ENCODE results near the gene GPATCH8. TPM values are rescaled to one million over a fixed set of nuclear protein-coding genes. Genes with fewer than 3 reads are reported as not detected.

Gene GPATCH8
- total RNA-seq, 2 experiments from 2014 or later, result 46.1 to 51.6 TPM

DNA sequence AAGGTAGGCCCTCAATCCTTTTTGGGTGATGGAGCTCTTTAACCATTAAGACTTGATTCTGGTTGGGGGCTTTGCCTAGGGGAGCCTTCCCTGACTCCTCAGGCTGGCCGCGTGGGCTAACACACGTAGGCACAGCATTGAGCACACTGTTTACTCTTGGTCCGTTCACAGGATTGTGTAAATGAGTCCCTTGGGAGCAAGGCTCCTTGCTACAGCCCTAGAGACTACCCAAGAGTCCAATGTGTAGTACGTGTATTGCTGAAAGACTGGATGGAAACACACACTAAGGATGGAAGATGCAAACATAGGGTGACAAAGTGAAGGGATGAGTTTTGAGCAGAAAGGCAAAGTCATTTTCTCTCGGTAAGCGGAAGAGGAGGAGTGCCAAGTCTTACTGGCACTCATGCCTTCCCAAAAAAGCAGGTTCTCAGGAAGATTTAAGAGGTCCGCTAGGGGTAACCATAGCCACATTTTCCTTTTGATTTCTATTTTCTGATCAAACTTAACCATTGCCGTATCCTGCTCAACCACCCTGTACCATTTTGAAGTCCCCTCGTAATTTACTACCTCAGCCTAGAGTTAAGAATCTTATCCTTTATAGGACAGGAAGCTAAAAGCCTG, 112.8 kb downstream of the GPATCH8 start:
- ATAC-seq (no peak), DNase-seq (no peak)
- peaks cover 25% of the 10 kb centered on the region for H3K4me1 Mint-ChIP-seq
- CTCF ChIA-PET, result interaction anchor here (1.0 kb wide), 1 partner anchor 27 kb away, joined by 4 read pairs; the partner anchor contains the start of gene FAM171A2
- peaks cover 7% of the 10 kb centered on the region for H3K27me3 Mint-ChIP-seq
- H3K4me3 Mint-ChIP-seq, result no peak overlapping the region
- H3K36me3 Mint-ChIP-seq, result no peaks in the 10 kb centered on the region
- no peak overlapping the region for H3K27ac Mint-ChIP-seq
- no peaks in the 10 kb centered on the region for H3K9me3 Mint-ChIP-seq (ENCODE audit: low read depth)

DNA sequence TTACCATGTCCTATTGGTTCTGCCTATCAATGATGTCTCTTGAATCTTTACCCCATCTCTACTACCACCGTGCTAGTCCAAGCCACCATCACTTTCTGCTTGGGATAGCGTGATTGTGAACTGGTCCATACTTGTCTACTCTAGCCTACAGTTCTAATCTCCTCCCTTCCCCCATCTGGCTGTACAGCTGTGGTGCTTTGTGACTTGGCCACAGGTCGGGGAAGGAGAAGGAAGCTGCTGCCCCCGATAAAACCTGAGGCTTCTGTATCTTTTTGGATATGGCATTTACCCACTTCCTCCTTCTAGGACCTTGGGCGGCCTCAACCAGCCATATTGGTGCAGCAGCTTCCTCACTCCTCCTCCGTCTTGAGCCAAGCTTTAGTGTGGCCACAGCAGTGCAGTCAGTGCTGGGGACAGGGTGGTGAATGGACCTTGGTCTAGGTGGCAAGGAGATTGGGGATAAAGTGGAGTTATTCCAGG, 113.4 kb downstream of the GPATCH8 start:
- DNase-seq (no peak), ATAC-seq (no peak)
- Mint-ChIP-seq H3K27me3 (peaks cover 11% of the 10 kb centered on the region), H3K4me3 (no peak overlapping the region), H3K9me3 (ENCODE audit: low read depth) (no peaks in the 10 kb centered on the region), H3K4me1 (peaks cover 27% of the 10 kb centered on the region), H3K36me3 (no peaks in the 10 kb centered on the region), H3K27ac (no peak overlapping the region)
- CTCF ChIA-PET, result interaction anchor here (1.0 kb wide), 1 partner anchor 26 kb away, joined by 4 read pairs; the partner anchor contains the start of gene FAM171A2

DNA sequence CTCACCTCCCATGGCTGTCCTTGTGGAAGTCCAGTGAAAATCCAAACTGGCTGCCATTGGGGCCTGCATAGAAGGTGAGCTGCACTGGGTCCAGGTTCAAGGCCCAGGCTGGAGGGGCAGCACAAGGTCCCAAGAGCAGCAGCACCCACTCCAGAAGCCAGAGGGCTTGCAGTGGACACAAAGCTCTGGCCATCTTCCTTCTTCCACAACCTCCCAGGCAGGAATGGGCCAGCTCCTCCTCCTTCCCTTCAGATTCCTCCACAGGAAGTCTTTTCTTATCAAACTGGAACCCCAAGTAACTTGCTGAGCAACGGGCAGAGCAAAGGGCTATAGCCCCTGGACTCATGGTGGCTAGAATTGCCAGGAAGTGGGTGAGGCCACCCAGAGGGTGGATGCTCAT, 113.9 kb downstream of the GPATCH8 start, which contains the start of gene ITGA2B:
Gene ITGA2B, minus strand, starts transcription at position 369 of the 400 bp plus-strand sequence. Its CDS starts 176 bp downstream, at position 193.
- H3K36me3 Mint-ChIP-seq, result no peaks in the 10 kb centered on the region
- H3K9me3 Mint-ChIP-seq (ENCODE audit: low read depth), result no peaks in the 10 kb centered on the region
- CTCF ChIA-PET, result no interaction called here
- no peak within 1 kb of the TSS for H3K27ac Mint-ChIP-seq
- H3K4me1 Mint-ChIP-seq, result peaks cover 27% of the 10 kb centered on the region
- H3K27me3 Mint-ChIP-seq, result peaks cover 15% of the 10 kb centered on the region
- H3K4me3 Mint-ChIP-seq, result no peak within 1 kb of the TSS
- ATAC-seq, result no peak
- DNase-seq, result no peak

- DNase-seq (no peak), ATAC-seq (no peak)
- CTCF ChIA-PET, result interaction anchor here (0.9 to 1.3 kb wide), 2 partner anchors 13 to 148 kb away, joined by 3 read pairs; no protein-coding TSS in a partner anchor
- H3K27ac Mint-ChIP-seq, result no peak overlapping the region
- peaks cover 20% of the 10 kb centered on the region for H3K4me1 Mint-ChIP-seq
- peaks cover 28% of the 10 kb centered on the region for H3K27me3 Mint-ChIP-seq
- no peaks in the 10 kb centered on the region for H3K9me3 Mint-ChIP-seq (ENCODE audit: low read depth)
- H3K4me3 Mint-ChIP-seq, result no peak overlapping the region
- H3K36me3 Mint-ChIP-seq, result no peaks in the 10 kb centered on the region
Observed at GRCh38 chr17:44387804-44388203, 115.4 kb downstream of the GPATCH8 start.

DNA sequence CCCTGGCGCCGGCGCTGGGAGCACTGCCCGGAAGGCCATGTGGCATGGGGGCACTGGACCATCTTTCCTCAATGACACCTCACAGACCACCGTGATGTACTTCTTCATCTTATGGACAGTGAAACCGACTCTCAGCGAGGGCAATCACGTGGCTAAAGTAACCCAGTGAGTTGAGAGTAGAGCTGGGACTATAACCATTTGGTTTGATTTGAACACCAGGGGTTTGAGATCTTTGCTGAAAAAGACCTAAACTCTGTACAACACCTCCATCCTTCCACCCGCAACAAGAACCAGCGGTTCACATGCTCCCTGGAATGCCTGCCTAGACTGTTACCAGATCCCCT, 117.1 kb downstream of the GPATCH8 start:
- peaks cover 20% of the 10 kb centered on the region for H3K4me1 Mint-ChIP-seq
- H3K36me3 Mint-ChIP-seq, result no peaks in the 10 kb centered on the region
- CTCF ChIA-PET, result interaction anchor here (1.2 to 1.9 kb wide), 4 partner anchors 8 to 182 kb away, joined by 3 to 7 read pairs (median 4); partner anchors contain the start of gene FAM171A2
- H3K27ac Mint-ChIP-seq, result peak overlapping the region; percentile 11
- peak overlapping the region; percentile 65 for H3K4me3 Mint-ChIP-seq
- no peaks in the 10 kb centered on the region for H3K9me3 Mint-ChIP-seq (ENCODE audit: low read depth)
- H3K27me3 Mint-ChIP-seq, result peaks cover 36% of the 10 kb centered on the region
- DNase-seq (no peak), ATAC-seq (no peak)

DNA sequence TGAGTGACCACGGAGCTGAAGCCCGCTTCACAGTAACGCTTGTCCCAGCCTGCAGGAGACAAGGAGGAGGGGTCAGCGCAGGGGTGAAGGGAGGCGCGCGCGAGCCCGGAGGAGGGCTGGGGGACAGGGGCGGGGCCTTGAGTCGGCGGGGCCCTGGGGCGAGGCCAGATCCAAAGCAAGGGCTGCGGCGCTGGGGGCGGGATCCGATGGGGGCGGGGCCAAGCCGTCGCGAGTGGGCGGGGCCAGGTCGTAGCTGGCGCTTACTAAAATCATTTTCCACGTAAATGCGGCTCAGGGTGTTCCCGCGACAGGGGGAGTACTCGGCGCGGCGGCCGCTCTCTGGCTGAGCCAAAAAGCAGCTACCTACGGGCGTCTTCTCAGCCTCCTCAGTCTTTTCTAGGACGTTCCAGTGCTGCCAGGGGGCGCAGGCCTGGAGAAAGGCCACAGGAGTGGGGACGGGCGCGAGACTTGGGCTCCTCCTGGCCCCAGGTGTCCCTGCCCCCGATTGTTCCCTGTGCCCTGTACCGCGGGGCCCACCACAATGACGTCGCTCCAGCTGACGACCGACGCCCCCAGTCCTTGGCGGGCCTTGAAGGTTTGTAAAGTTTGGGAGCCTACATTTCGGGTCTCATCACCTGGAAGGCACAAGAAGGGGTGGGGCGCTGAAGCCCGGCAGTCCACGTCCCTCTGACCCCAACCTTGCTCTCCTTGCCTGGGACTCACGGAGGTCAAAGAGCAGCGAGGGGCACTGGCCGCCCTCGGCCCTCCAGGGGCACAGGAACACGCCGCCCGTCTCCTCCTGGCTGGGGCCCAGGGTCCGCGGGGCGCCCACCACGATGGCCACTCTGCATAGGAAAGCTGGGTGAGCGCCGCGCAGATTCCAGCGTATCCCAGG, 117.7 kb downstream of the GPATCH8 start:
- H3K27me3 Mint-ChIP-seq, result peaks cover 36% of the 10 kb centered on the region

DNA sequence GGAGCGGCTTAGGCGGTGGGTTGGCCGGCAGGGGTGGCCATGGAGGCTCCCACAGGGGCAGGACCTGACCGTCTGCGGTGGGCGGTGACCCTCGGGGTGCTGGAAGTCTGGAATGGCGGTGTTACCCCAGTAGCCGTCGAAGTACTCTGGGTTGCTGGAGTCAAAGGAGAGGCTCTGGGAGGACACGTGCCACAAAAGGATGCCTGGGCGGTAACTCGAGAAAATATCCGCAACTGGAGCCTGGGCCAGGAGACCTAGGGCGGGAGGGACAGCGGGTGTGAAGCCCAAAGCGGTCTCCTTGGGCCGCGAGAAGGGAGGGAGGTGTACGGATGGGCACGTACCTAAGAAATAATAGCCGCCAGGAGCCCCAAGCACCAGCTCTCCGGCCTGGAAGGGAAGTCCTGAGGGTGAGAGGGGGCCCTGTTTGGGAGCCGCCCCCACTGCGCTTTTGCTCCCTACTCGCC, 118.4 kb downstream of the GPATCH8 start:
- no peak for DNase-seq
- Mint-ChIP-seq H3K27me3 (peaks cover 36% of the 10 kb centered on the region), H3K9me3 (ENCODE audit: low read depth) (no peaks in the 10 kb centered on the region), H3K27ac (no peak overlapping the region), H3K4me3 (peak overlapping the region; percentile 65), H3K36me3 (no peaks in the 10 kb centered on the region), H3K4me1 (peaks cover 15% of the 10 kb centered on the region)
- CTCF ChIA-PET, result interaction anchor here (1.0 to 1.9 kb wide), 6 partner anchors 15 to 138 kb away, joined by 3 to 7 read pairs (median 4); partner anchors contain the start of gene FAM171A2
- no peak for ATAC-seq

More for the DNA sequence above, 117.7 kb downstream of the GPATCH8 start:
- DNase-seq (peak; percentile 86), ATAC-seq (peak; percentile 94)
- H3K9me3 Mint-ChIP-seq (ENCODE audit: low read depth), result no peaks in the 10 kb centered on the region
- no peak overlapping the region for H3K27ac Mint-ChIP-seq
- CTCF ChIA-PET, result interaction anchor here (1.0 to 1.9 kb wide), 9 partner anchors 9 to 182 kb away, joined by 3 to 7 read pairs (median 3); partner anchors contain the start of gene FAM171A2
- H3K4me1 Mint-ChIP-seq, result peaks cover 20% of the 10 kb centered on the region
- peak overlapping the region; percentile 65 for H3K4me3 Mint-ChIP-seq
- H3K36me3 Mint-ChIP-seq, result no peaks in the 10 kb centered on the region

GRCh38 chr17:44384281-44384822, 118.9 kb downstream of the GPATCH8 start:
- CTCF ChIA-PET, result interaction anchor here (1.9 kb wide), 1 partner anchor 21 kb away, joined by 7 read pairs; the partner anchor contains the start of gene FAM171A2
- no peaks in the 10 kb centered on the region for H3K9me3 Mint-ChIP-seq (ENCODE audit: low read depth)
- ATAC-seq, result no peak
- no peak overlapping the region for H3K27ac Mint-ChIP-seq
- H3K4me3 Mint-ChIP-seq, result no peak overlapping the region
- H3K4me1 Mint-ChIP-seq, result peaks cover 10% of the 10 kb centered on the region
- H3K36me3 Mint-ChIP-seq, result no peaks in the 10 kb centered on the region
- no peak for DNase-seq
- peaks cover 36% of the 10 kb centered on the region for H3K27me3 Mint-ChIP-seq

GRCh38 chr17:44383861-44384260, 119.3 kb downstream of the GPATCH8 start:
- Mint-ChIP-seq H3K36me3 (no peaks in the 10 kb centered on the region), H3K9me3 (ENCODE audit: low read depth) (no peaks in the 10 kb centered on the region), H3K27ac (no peak overlapping the region), H3K27me3 (peaks cover 36% of the 10 kb centered on the region), H3K4me3 (no peak overlapping the region), H3K4me1 (peaks cover 8% of the 10 kb centered on the region)
- ATAC-seq (no peak), DNase-seq (no peak)
- CTCF ChIA-PET, result no interaction called here

DNA sequence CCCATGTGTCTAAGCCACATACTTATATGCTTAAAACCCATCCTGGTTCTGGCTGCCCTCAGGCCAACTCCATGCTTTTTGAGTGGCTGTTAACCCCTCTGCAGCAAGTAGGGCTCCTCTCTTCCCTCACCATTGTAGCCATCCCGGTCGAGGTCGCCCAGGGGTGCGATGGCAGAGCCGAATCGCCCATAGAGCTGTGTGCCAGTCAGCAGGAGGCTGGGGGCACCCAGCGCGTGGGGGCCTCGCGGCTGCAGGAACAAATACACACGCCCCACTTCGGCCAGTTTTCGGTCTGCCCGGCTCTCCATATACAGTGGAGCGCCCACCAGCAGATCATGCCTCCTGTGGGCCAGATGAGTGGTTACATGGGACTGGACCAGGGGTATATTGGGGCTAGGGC, 119.8 kb downstream of the GPATCH8 start:
- peaks cover 36% of the 10 kb centered on the region for H3K27me3 Mint-ChIP-seq
- H3K4me3 Mint-ChIP-seq, result no peak overlapping the region
- no peaks in the 10 kb centered on the region for H3K36me3 Mint-ChIP-seq
- no peaks in the 10 kb centered on the region for H3K9me3 Mint-ChIP-seq (ENCODE audit: low read depth)
- DNase-seq (no peak), ATAC-seq (no peak)
- CTCF ChIA-PET, result interaction anchor here (1.0 kb wide), 1 partner anchor 29 kb away, joined by 4 read pairs; no protein-coding TSS in a partner anchor
- no peak overlapping the region for H3K27ac Mint-ChIP-seq
- H3K4me1 Mint-ChIP-seq, result peaks cover 8% of the 10 kb centered on the region

DNA sequence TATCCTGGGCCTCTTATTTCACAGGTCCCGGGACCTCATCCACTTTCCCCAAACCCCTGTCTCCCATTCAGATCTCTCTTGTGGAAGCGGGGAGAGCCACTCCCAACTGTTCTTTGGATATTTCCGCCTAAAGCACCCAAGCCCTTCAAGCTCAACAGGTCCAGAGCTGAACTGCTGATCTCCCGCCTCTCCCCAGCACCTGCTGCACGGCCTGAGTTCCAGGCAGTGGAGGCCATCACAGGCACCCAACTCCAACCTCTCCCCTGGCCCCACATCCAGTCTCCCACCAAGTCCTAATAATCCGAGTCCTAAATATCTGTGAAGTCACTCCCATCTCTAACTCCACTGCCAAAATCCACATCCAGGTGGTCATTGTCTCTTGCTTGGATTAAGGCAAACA, 120.3 kb downstream of the GPATCH8 start:
- H3K4me1 Mint-ChIP-seq, result peaks cover 8% of the 10 kb centered on the region
- no peak for ATAC-seq
- H3K9me3 Mint-ChIP-seq (ENCODE audit: low read depth), result no peaks in the 10 kb centered on the region
- CTCF ChIA-PET, result interaction anchor here (0.7 to 1.0 kb wide), 2 partner anchors 29 to 41 kb away, joined by 3 to 4 read pairs; no protein-coding TSS in a partner anchor
- H3K4me3 Mint-ChIP-seq, result no peak overlapping the region
- H3K27me3 Mint-ChIP-seq, result peaks cover 36% of the 10 kb centered on the region
- no peaks in the 10 kb centered on the region for H3K36me3 Mint-ChIP-seq
- H3K27ac Mint-ChIP-seq, result no peak overlapping the region
- DNase-seq, result no peak

- Mint-ChIP-seq H3K27ac (no peak overlapping the region), H3K9me3 (ENCODE audit: low read depth) (no peaks in the 10 kb centered on the region), H3K27me3 (peaks cover 36% of the 10 kb centered on the region), H3K4me1 (peaks cover 8% of the 10 kb centered on the region), H3K4me3 (no peak overlapping the region), H3K36me3 (no peaks in the 10 kb centered on the region)
- CTCF ChIA-PET, result no interaction called here
- ATAC-seq (no peak), DNase-seq (no peak)
Observed at GRCh38 chr17:44381810-44382305, 121.3 kb downstream of the GPATCH8 start.

- Mint-ChIP-seq H3K9me3 (ENCODE audit: low read depth) (no peaks in the 10 kb centered on the region), H3K27me3 (peaks cover 30% of the 10 kb centered on the region), H3K27ac (no peak overlapping the region), H3K4me1 (peaks cover 3% of the 10 kb centered on the region), H3K36me3 (no peaks in the 10 kb centered on the region), H3K4me3 (no peak overlapping the region)
- ATAC-seq (no peak), DNase-seq (no peak)
- CTCF ChIA-PET, result no interaction called here
Observed at GRCh38 chr17:44380767-44381166, 122.4 kb downstream of the GPATCH8 start.
